Suprapubic skin (tissue), 4 donors: Measurements from ENCODE around the gene MADD. TPM values are rescaled to one million over a fixed set of nuclear protein-coding genes. Genes with fewer than 3 reads are reported as not detected.

ENCODE experiments used
- DNase-seq, 2 donors: peaks; one replicate each; pipeline ENCODE4 v3.0.0-alpha.2; 2019; ENCODE audit warnings: low spot score in 2 of 2
- H3K27ac ChIP-seq: fragments of 200-600 bp; sonication (generic); one replicate; pipeline ENCODE4 v1.5.1; 2019
- H3K27me3 ChIP-seq: fragments of 200-600 bp; sonication (generic); one replicate; pipeline ENCODE4 v1.5.1; 2019
- H3K36me3 ChIP-seq: fragments of 200-600 bp; sonication (generic); one replicate; pipeline ENCODE4 v1.5.1; 2019
- H3K4me1 ChIP-seq: fragments of 200-600 bp; sonication (generic); one replicate; pipeline ENCODE4 v1.5.1; 2019
- H3K4me3 ChIP-seq: fragments of 200-600 bp; sonication (generic); one replicate; pipeline ENCODE4 v1.5.1; 2019; ENCODE audit warnings: mild to moderate bottlenecking
- H3K9me3 ChIP-seq: fragments of 200-600 bp; sonication (generic); one replicate; pipeline ENCODE4 v1.5.1; 2019
- CTCF ChIP-seq, 2 donors: fragments of 200-600 bp in 1 of 2; fragments of 450-650 bp in 1 of 2; sonication (generic) in 1 of 2; IDR thresholded peaks; one replicate each; pipeline ENCODE4 v1.5.1; 2016 to 2019; ENCODE audit warnings: antibody characterized with exemption in 2 of 2, mild to moderate bottlenecking in 1 of 2, moderate library complexity in 1 of 2
- EP300 ChIP-seq: sonication (generic); formaldehyde crosslinking; IDR thresholded peaks from one replicate; pipeline ENCODE4 v1.6.1; 2017; ENCODE audit warnings: antibody characterized with exemption
- POLR2A ChIP-seq, 2 donors: fragments of 450-650 bp; IDR thresholded peaks; one replicate each; pipeline ENCODE4 v1.6.1; 2017; ENCODE audit warnings: antibody characterized with exemption in 2 of 2, mild to moderate bottlenecking in 2 of 2, moderate library complexity in 2 of 2
- POLR2AphosphoS5 ChIP-seq, 3 donors: sonication (generic); formaldehyde crosslinking; IDR thresholded peaks; one replicate each; pipeline ENCODE4 v1.6.1; 2017; ENCODE audit warnings: antibody characterized with exemption in 3 of 3
- WGBS: methylation state at CpG from one replicate; pipeline ENCODE4 v1.1.5; 2018; 5-methylcytosine and 5-hydroxymethylcytosine counted together
- total RNA-seq, 4 donors: library from RNA; depleted of rRNA; stranded (reverse); fragments of >200 nt; gene quantifications; one replicate each; pipeline ENCODE4 v1.1.0, GENCODE V29; 2016

Gene MADD
- total RNA-seq, 4 donors from 2014 or later: 47.1 to 91.1 (median 71.3) TPM

- Histone ChIP-seq H3K27ac (no peak overlapping the region), H3K9me3 (no peaks in the 10 kb centered on the region), H3K4me3 (no peak overlapping the region), H3K27me3 (no peaks in the 10 kb centered on the region), H3K36me3 (peaks cover 52% of the 10 kb centered on the region), H3K4me1 (peaks cover 5% of the 10 kb centered on the region)
- 94% methylated on average over 4 of the region's 4 CpGs for WGBS
- no peak for DNase-seq
- no peak for TF ChIP-seq CTCF (IDR thresholded peaks at IDR 0.05)
- TF ChIP-seq POLR2A (IDR thresholded peaks at IDR 0.05): no peak
- no peak for TF ChIP-seq POLR2AphosphoS5 (IDR thresholded peaks at IDR 0.05)
- no peak for TF ChIP-seq EP300
Observed at GRCh38 chr11:47233051-47233450, 36.9 kb upstream of the MADD start.

GRCh38 chr11:47233989-47234668, 35.8 kb upstream of the MADD start:
- no peak for TF ChIP-seq POLR2A (IDR thresholded peaks at IDR 0.05)
- TF ChIP-seq POLR2AphosphoS5 (IDR thresholded peaks at IDR 0.05): no peak
- no peak for TF ChIP-seq EP300
- TF ChIP-seq CTCF (IDR thresholded peaks at IDR 0.05): no peak
- H3K27me3 ChIP-seq: no peaks in the 10 kb centered on the region
- WGBS: 66% methylated on average over 11 of the region's 11 CpGs
- H3K9me3 ChIP-seq: no peaks in the 10 kb centered on the region
- H3K4me3 ChIP-seq: no peak overlapping the region
- H3K4me1 ChIP-seq: peaks cover 7% of the 10 kb centered on the region
- peaks cover 59% of the 10 kb centered on the region for H3K36me3 ChIP-seq
- no peak for DNase-seq
- H3K27ac ChIP-seq: no peak overlapping the region

- 56% methylated on average over 11 of the region's 12 CpGs for WGBS
- Histone ChIP-seq H3K4me1 (peaks cover 7% of the 10 kb centered on the region), H3K4me3 (no peak overlapping the region), H3K27me3 (no peaks in the 10 kb centered on the region), H3K36me3 (peaks cover 61% of the 10 kb centered on the region), H3K27ac (no peak overlapping the region), H3K9me3 (no peaks in the 10 kb centered on the region)
- TF ChIP-seq POLR2AphosphoS5 (IDR thresholded peaks at IDR 0.05) (no peak), EP300 (no peak), CTCF (IDR thresholded peaks at IDR 0.05) (no peak), POLR2A (IDR thresholded peaks at IDR 0.05) (no peak)
- DNase-seq: no peak
Observed at GRCh38 chr11:47234669-47235100, 35.2 kb upstream of the MADD start.

GRCh38 chr11:47235163-47235562, 34.8 kb upstream of the MADD start:
- peaks cover 7% of the 10 kb centered on the region for H3K4me1 ChIP-seq

More at GRCh38 chr11:47235163-47235562, 34.8 kb upstream of the MADD start:
- H3K36me3 ChIP-seq: peaks cover 64% of the 10 kb centered on the region
- no peaks in the 10 kb centered on the region for H3K9me3 ChIP-seq
- TF ChIP-seq POLR2AphosphoS5 (IDR thresholded peaks at IDR 0.05): no peak
- TF ChIP-seq CTCF (IDR thresholded peaks at IDR 0.05): no peak
- no peak for TF ChIP-seq POLR2A (IDR thresholded peaks at IDR 0.05)
- TF ChIP-seq EP300: no peak
- no peak overlapping the region for H3K4me3 ChIP-seq
- DNase-seq: no peak
- no peaks in the 10 kb centered on the region for H3K27me3 ChIP-seq
- WGBS: 92% methylated on average over 12 of the region's 12 CpGs
- no peak overlapping the region for H3K27ac ChIP-seq
